Panc1 (cell line): Measurements from ENCODE around the gene FDXACB1. TPM values are rescaled to one million over a fixed set of nuclear protein-coding genes. Genes with fewer than 3 reads are reported as not detected.

Experiments
- ATAC-seq: fragments of 200-7000 bp; cut with Tn5 transposase; 2 replicates; pipeline ENCODE4 v1.9.1; 2020; ENCODE audit warnings: mild to moderate bottlenecking, moderate library complexity
- BruUV-seq: library from RNA; stranded (reverse); fragments of 400-500 nt; replicated peaks from 2 replicates; lab custom pipeline; 2021; lab: Mats Ljungman, UMichigan
- CTCF ChIA-PET: fragments of 300-600 bp; sonication (Branson Sonifier 250); formaldehyde crosslinking; loops from one replicate; lab custom pipeline; 2022; ENCODE audit warnings: antibody characterized with exemption; lab: Charles Lee
- POLR2A ChIA-PET: fragments of 300-600 bp; sonication (Branson Sonifier 250); formaldehyde crosslinking; loops from one replicate; lab custom pipeline; 2022; ENCODE audit warnings: antibody characterized with exemption; lab: Charles Lee
- DNase-seq: peaks from one replicate; pipeline ENCODE4 v3.0.0-alpha.2; 2010; ENCODE audit warnings: low read depth, low spot score
- H3K27ac ChIP-seq: 2 replicates; pipeline ENCODE4 v1.5.1; 2011; ENCODE audit warnings: mild to moderate bottlenecking, low read length, inconsistent platforms
- H3K27me3 ChIP-seq: fragments of 200-500 bp; sonication (Bioruptor generic); 2 replicates; pipeline ENCODE4 v1.6.0; 2014; ENCODE audit warnings: low read length, inconsistent platforms; ENCODE audit not compliant: control insufficient read depth, insufficient read depth
- H3K36me3 ChIP-seq: fragments of 200-500 bp; sonication (Bioruptor generic); 2 replicates; pipeline ENCODE4 v1.5.1; 2014; ENCODE audit warnings: inconsistent platforms, mild to moderate bottlenecking, low read length, moderate library complexity; ENCODE audit not compliant: control insufficient read depth, insufficient read depth
- H3K4me1 ChIP-seq: 2 replicates; pipeline ENCODE4 v1.5.1; 2011; ENCODE audit warnings: inconsistent platforms, mild to moderate bottlenecking, low read length, moderate library complexity; ENCODE audit not compliant: control insufficient read depth, insufficient read depth
- H3K4me3 ChIP-seq, 2 experiments: 2 replicates each; pipeline ENCODE4 v1.5.1; 2011 to 2012; ENCODE audit warnings: low read depth in 2 of 2, low read length in 2 of 2, mild to moderate bottlenecking in 2 of 2, inconsistent platforms in 1 of 2, moderate library complexity in 1 of 2
- H3K9me3 ChIP-seq: fragments of 200-500 bp; sonication (Bioruptor generic); 2 replicates; pipeline ENCODE4 v1.5.1; 2014; ENCODE audit warnings: low read depth, mild to moderate bottlenecking, inconsistent platforms, low read length, moderate library complexity; ENCODE audit not compliant: control insufficient read depth, insufficient read depth
- CTCF ChIP-seq: fragments of 450-650 bp; IDR thresholded peaks from 2 replicates; pipeline ENCODE4 v1.5.1; 2017; ENCODE audit warnings: mild to moderate bottlenecking
- POLR2AphosphoS5 ChIP-seq: IDR thresholded peaks from 2 replicates; pipeline ENCODE4 v1.6.1; 2012; ENCODE audit warnings: mild to moderate bottlenecking, low read depth, low read length, moderate library complexity
- SIN3A ChIP-seq: IDR thresholded peaks from 2 replicates; pipeline ENCODE4 v1.6.1; 2012; ENCODE audit warnings: low read depth, mild to moderate bottlenecking, low read length, moderate library complexity, borderline replicate concordance; ENCODE audit not compliant: insufficient read depth
- TCF7L2 ChIP-seq: IDR thresholded peaks from 2 replicates; pipeline ENCODE4 v1.6.1; 2011; ENCODE audit warnings: mild to moderate bottlenecking, low read depth, low read length, inconsistent platforms
- in situ Hi-C: cut with HindIII; loops from 2 replicates; pipeline ENCODE4 v1.10.0; 2016; ENCODE audit warnings: low sequenced_read_pairs, low pct_unique_long_range_greater_than_20kb
- intact Hi-C: fragments of 100-400 bp; cut with micrococcal nuclease; formaldehyde crosslinking; loops from one replicate; pipeline ENCODE4 v1.10.0; 2022; ENCODE audit not compliant: unreplicated experiment
- total RNA-seq: library from RNA; stranded (reverse); gene quantifications from one replicate; pipeline ENCODE4 v1.2.1, GENCODE V29; 2021; ENCODE audit not compliant: unreplicated experiment
- TF ChIP-seq, protein P1 (sequence below), 2 experiments: IDR thresholded peaks; 2 replicates each; pipeline ENCODE4 v1.6.1; 2011 to 2012; ENCODE audit warnings: low read depth in 2 of 2, control low read depth in 1 of 2, low read length in 1 of 2, mild to moderate bottlenecking in 1 of 2, moderate library complexity in 1 of 2; ENCODE audit not compliant: insufficient read depth in 1 of 2

FDXACB1 gene
- total RNA-seq, 1 experiment from 2014 or later: 4.1 TPM

GRCh38 chr11:111913997-111914396, 35.0 kb upstream of the FDXACB1 start:
- CTCF ChIA-PET: no interaction called here
- Histone ChIP-seq H3K27ac (no peak overlapping the region), H3K4me3 (no peak overlapping the region), H3K36me3 (no peaks in the 10 kb centered on the region), H3K9me3 (no peaks in the 10 kb centered on the region), H3K4me1 (peaks cover 8% of the 10 kb centered on the region), H3K27me3 (peaks cover 11% of the 10 kb centered on the region)
- in situ Hi-C loops (no loop called here), intact Hi-C loops (no loop called here)
- no peak for DNase-seq
- no TSS peak for BruUV-seq
- no peak for ATAC-seq
- no peak for TF ChIP-seq SIN3A
- TF ChIP-seq, protein P1, sequence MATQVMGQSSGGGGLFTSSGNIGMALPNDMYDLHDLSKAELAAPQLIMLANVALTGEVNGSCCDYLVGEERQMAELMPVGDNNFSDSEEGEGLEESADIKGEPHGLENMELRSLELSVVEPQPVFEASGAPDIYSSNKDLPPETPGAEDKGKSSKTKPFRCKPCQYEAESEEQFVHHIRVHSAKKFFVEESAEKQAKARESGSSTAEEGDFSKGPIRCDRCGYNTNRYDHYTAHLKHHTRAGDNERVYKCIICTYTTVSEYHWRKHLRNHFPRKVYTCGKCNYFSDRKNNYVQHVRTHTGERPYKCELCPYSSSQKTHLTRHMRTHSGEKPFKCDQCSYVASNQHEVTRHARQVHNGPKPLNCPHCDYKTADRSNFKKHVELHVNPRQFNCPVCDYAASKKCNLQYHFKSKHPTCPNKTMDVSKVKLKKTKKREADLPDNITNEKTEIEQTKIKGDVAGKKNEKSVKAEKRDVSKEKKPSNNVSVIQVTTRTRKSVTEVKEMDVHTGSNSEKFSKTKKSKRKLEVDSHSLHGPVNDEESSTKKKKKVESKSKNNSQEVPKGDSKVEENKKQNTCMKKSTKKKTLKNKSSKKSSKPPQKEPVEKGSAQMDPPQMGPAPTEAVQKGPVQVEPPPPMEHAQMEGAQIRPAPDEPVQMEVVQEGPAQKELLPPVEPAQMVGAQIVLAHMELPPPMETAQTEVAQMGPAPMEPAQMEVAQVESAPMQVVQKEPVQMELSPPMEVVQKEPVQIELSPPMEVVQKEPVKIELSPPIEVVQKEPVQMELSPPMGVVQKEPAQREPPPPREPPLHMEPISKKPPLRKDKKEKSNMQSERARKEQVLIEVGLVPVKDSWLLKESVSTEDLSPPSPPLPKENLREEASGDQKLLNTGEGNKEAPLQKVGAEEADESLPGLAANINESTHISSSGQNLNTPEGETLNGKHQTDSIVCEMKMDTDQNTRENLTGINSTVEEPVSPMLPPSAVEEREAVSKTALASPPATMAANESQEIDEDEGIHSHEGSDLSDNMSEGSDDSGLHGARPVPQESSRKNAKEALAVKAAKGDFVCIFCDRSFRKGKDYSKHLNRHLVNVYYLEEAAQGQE (IDR thresholded peaks at IDR 0.05; ENCODE audit: insufficient read depth in 1 of 2, low read depth in 2 of 2, low read length in 1 of 2): no peak
- TF ChIP-seq POLR2AphosphoS5: no peak
- TF ChIP-seq CTCF: no peak
- no peak for TF ChIP-seq TCF7L2
- POLR2A ChIA-PET: interaction anchor here (0.6 kb wide), 1 partner anchor 13 kb away, joined by 3 read pairs; no protein-coding TSS in a partner anchor

DNA sequence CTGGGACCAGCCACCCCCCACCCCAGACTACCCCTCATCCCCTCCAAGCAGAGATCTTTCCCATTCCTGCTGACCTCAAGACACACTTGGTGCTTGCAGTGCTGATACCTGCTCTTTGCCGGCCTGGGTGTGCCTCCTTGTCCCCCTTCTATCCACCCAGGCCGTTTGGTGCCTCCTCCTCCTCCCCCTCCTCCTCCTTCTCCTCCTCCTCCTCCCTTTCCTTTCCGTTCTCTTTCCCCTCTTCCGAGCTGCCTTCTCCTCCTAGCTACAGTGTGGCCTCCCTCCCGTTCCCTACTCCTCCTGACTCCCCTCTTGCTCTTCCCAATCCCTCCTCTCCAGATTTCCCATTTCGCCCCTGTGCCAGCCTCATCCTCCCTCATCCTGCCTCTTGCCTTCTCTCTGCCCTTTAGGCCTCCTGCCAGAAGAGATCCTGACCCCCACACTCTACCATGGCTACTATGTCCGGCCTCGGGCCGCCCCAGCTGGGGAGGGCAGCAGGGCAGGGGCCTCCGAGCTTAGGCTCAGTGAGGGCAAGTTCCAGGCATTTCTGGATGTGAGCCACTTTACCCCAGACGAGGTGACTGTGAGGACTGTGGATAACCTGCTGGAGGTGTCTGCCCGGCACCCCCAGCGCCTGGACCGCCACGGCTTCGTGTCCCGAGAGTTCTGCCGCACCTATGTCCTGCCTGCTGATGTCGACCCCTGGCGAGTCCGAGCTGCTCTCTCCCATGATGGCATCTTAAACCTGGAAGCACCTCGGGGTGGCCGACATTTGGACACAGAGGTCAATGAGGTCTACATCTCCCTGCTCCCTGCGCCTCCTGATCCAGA, 34.3 kb upstream of the FDXACB1 start:
- no peak for TF ChIP-seq CTCF
- TF ChIP-seq TCF7L2: no peak
- TF ChIP-seq SIN3A: no peak
- TF ChIP-seq POLR2AphosphoS5: no peak
- TF ChIP-seq, protein P1 (IDR thresholded peaks at IDR 0.05; ENCODE audit: insufficient read depth in 1 of 2, low read depth in 2 of 2, low read length in 1 of 2): no peak
- Histone ChIP-seq H3K36me3 (no peaks in the 10 kb centered on the region), H3K4me1 (peaks cover 8% of the 10 kb centered on the region), H3K9me3 (no peaks in the 10 kb centered on the region), H3K27me3 (peaks cover 12% of the 10 kb centered on the region), H3K27ac (no peak overlapping the region), H3K4me3 (no peak overlapping the region)
- intact Hi-C loops: no loop called here
- BruUV-seq: no TSS peak
- ChIA-PET POLR2A (no interaction called here), CTCF (no interaction called here)
- DNase-seq: no peak
- ATAC-seq: no peak
- in situ Hi-C loops: no loop called here
